ENCODE measurements around the gene DIPK1B. TPM values are rescaled to one million over a fixed set of nuclear protein-coding genes. Genes with fewer than 3 reads are reported as not detected.

Gene DIPK1B
- total RNA-seq, 1 experiment from 2014 or later = 26.3 TPM

- H3K79me2 ChIP-seq (ENCODE audit: low read length) = no peaks in the 10 kb centered on the region
- no peaks in the 10 kb centered on the region for H3K9me2 ChIP-seq (replicated peaks; ENCODE audit: low read length)
- no peaks in the 10 kb centered on the region for H3K36me3 ChIP-seq (ENCODE audit: low read depth, low read length)
- no peak overlapping the region for H3K4me2 ChIP-seq (ENCODE audit: low read length)
- TF ChIP-seq EZH2 (IDR thresholded peaks at IDR 0.05; ENCODE audit: low read length, unreplicated experiment) (no peak), EZH2phosphoT487 (IDR thresholded peaks at IDR 0.05; ENCODE audit: borderline replicate concordance, low read length) (no peak), CTCF (conservative IDR thresholded peaks at IDR 0.05; ENCODE audit: low read depth, low read length) (peak; percentile 39)
- no peaks in the 10 kb centered on the region for H4K20me1 ChIP-seq (ENCODE audit: low read length)
- intact Hi-C loops (cut with micrococcal nuclease) = no loop called here
- ChIA-PET POLR2A (ENCODE audit: unreplicated experiment) (no interaction called here), CTCF (no interaction called here)
- no peak overlapping the region for H2AFZ ChIP-seq (ENCODE audit: low read length)
- no peaks in the 10 kb centered on the region; the same call in 1 of the 2 replicates for H3K27me3 ChIP-seq (ENCODE audit: low read length)
- H3K27ac ChIP-seq (ENCODE audit: low read length) = no peak overlapping the region
- no peak overlapping the region for H3K4me3 ChIP-seq (ENCODE audit: low read length)
- H3F3A ChIP-seq (ENCODE audit: low read length, unreplicated experiment) = no peaks in the 10 kb centered on the region
- peaks cover 3% of the 10 kb centered on the region; the same call in 1 of the 2 replicates for H3K4me1 ChIP-seq (ENCODE audit: insufficient read depth, low read length)
- no TSS peak for BruUV-seq (replicated peaks)
- DNase-seq (peak; percentile 44), ATAC-seq (peak; percentile 51; the same call in 1 of the 2 replicates)
- no peaks in the 10 kb centered on the region for H3K9me3 ChIP-seq (ENCODE audit: low read length)
- H3K9ac ChIP-seq (ENCODE audit: low read length) = no peak overlapping the region
These were observed 57.4 kb downstream of the DIPK1B start for GRCh38 chr9:136769710-136770191.

GRCh38 chr9:136771907-136772415 is 59.6 kb downstream of the DIPK1B start:
- no peaks in the 10 kb centered on the region for H3K79me2 ChIP-seq (ENCODE audit: low read length)
- TF ChIP-seq EZH2phosphoT487 (IDR thresholded peaks at IDR 0.05; ENCODE audit: borderline replicate concordance, low read length) (no peak), EZH2 (IDR thresholded peaks at IDR 0.05; ENCODE audit: low read length, unreplicated experiment) (no peak), CTCF (conservative IDR thresholded peaks at IDR 0.05; ENCODE audit: low read depth, low read length) (no peak)
- intact Hi-C loops (cut with micrococcal nuclease) = no loop called here
- H3K9me2 ChIP-seq (replicated peaks; ENCODE audit: low read length) = no peaks in the 10 kb centered on the region
- ChIA-PET CTCF (no interaction called here), POLR2A (ENCODE audit: unreplicated experiment) (no interaction called here)
- no peaks in the 10 kb centered on the region for H3K36me3 ChIP-seq (ENCODE audit: low read depth, low read length)
- DNase-seq = no peak
- no peaks in the 10 kb centered on the region for H3F3A ChIP-seq (ENCODE audit: low read length, unreplicated experiment)
- H3K9me3 ChIP-seq (ENCODE audit: low read length) = no peaks in the 10 kb centered on the region
- no TSS peak for BruUV-seq (replicated peaks)
- peaks cover 3% of the 10 kb centered on the region; the same call in 1 of the 2 replicates for H3K4me1 ChIP-seq (ENCODE audit: insufficient read depth, low read length)
- no peak overlapping the region for H3K4me3 ChIP-seq (ENCODE audit: low read length)
- no peak for ATAC-seq
- H4K20me1 ChIP-seq (ENCODE audit: low read length) = no peaks in the 10 kb centered on the region
- no peak overlapping the region for H3K9ac ChIP-seq (ENCODE audit: low read length)
- H3K27ac ChIP-seq (ENCODE audit: low read length) = no peak overlapping the region
- no peak overlapping the region for H2AFZ ChIP-seq (ENCODE audit: low read length)
- H3K4me2 ChIP-seq (ENCODE audit: low read length) = no peak overlapping the region
- no peaks in the 10 kb centered on the region; the same call in 1 of the 2 replicates for H3K27me3 ChIP-seq (ENCODE audit: low read length)

GRCh38 chr9:136773386-136774044 is 61.1 kb downstream of the DIPK1B start:
- Histone ChIP-seq H2AFZ (ENCODE audit: low read length) (no peak overlapping the region), H3K27me3 (ENCODE audit: low read length) (peaks cover 8% of the 10 kb centered on the region; the same call in 1 of the 2 replicates), H3K4me3 (ENCODE audit: low read length) (no peak overlapping the region), H3K36me3 (ENCODE audit: low read depth, low read length) (no peaks in the 10 kb centered on the region), H3K4me2 (ENCODE audit: low read length) (no peak overlapping the region), H3F3A (ENCODE audit: low read length, unreplicated experiment) (no peaks in the 10 kb centered on the region), H3K9ac (ENCODE audit: low read length) (no peak overlapping the region), H3K4me1 (ENCODE audit: insufficient read depth, low read length) (no peaks in the 10 kb centered on the region; the same call in 1 of the 2 replicates), H3K9me2 (replicated peaks; ENCODE audit: low read length) (no peaks in the 10 kb centered on the region), H3K9me3 (ENCODE audit: low read length) (no peaks in the 10 kb centered on the region), H3K79me2 (ENCODE audit: low read length) (no peaks in the 10 kb centered on the region), H3K27ac (ENCODE audit: low read length) (no peak overlapping the region), H4K20me1 (ENCODE audit: low read length) (no peaks in the 10 kb centered on the region)
- ATAC-seq (no peak; the same call in 1 of the 2 replicates), DNase-seq (peak; percentile 25)
- ChIA-PET CTCF (no interaction called here), POLR2A (ENCODE audit: unreplicated experiment) (no interaction called here)
- no TSS peak for BruUV-seq (replicated peaks)
- intact Hi-C loops (cut with micrococcal nuclease) = no loop called here
- TF ChIP-seq CTCF (conservative IDR thresholded peaks at IDR 0.05; ENCODE audit: low read depth, low read length) (no peak), EZH2phosphoT487 (IDR thresholded peaks at IDR 0.05; ENCODE audit: borderline replicate concordance, low read length) (no peak), EZH2 (IDR thresholded peaks at IDR 0.05; ENCODE audit: low read length, unreplicated experiment) (no peak)
